Suprapubic skin (tissue), 4 donors: ENCODE measurements around the gene USP40.

Experiments used
- CTCF ChIP-seq, 2 donors: fragments of 200-600 bp in 1 of 2; fragments of 450-650 bp in 1 of 2; sonication (generic) in 1 of 2; IDR thresholded peaks; one replicate each; pipeline ENCODE4 v1.5.1; 2016 to 2019; ENCODE audit warnings: antibody characterized with exemption in 2 of 2, mild to moderate bottlenecking in 1 of 2, moderate library complexity in 1 of 2
- EP300 ChIP-seq: sonication (generic); formaldehyde crosslinking; IDR thresholded peaks from one replicate; pipeline ENCODE4 v1.6.1; 2017; ENCODE audit warnings: antibody characterized with exemption
- POLR2A ChIP-seq, 2 donors: fragments of 450-650 bp; IDR thresholded peaks; one replicate each; pipeline ENCODE4 v1.6.1; 2017; ENCODE audit warnings: antibody characterized with exemption in 2 of 2, mild to moderate bottlenecking in 2 of 2, moderate library complexity in 2 of 2
- POLR2AphosphoS5 ChIP-seq, 3 donors: sonication (generic); formaldehyde crosslinking; IDR thresholded peaks; one replicate each; pipeline ENCODE4 v1.6.1; 2017; ENCODE audit warnings: antibody characterized with exemption in 3 of 3

DNA sequence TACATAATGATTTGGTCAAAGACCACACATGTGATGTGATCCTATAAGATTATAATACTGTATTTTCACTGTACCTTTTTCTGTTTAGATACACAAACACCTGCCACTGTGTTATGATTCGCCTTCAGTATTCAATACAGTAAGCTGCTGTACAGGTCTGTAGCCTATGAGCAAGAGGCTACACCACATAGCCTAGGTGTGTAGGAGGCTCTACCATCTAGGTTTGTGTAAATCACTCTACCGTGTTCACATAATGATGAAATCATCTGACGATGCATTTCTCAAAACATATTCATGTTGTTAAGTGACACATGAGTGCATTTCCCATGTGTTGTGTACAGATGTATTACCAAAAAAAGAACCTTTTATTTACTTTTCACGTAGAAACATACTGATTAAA is 74.5 kb downstream of the USP40 start:
- no peak for TF ChIP-seq CTCF (IDR thresholded peaks at IDR 0.05)
- TF ChIP-seq POLR2AphosphoS5 (IDR thresholded peaks at IDR 0.05) = no peak
- TF ChIP-seq POLR2A (IDR thresholded peaks at IDR 0.05) = no peak
- no peak for TF ChIP-seq EP300
